NT2/D1 (cell line): Measurements from ENCODE around the gene SOWAHB.

ENCODE experiments used
- YY1 ChIP-seq: IDR thresholded peaks from 2 replicates; pipeline ENCODE4 v1.6.1; 2011; ENCODE audit not compliant: insufficient read length, insufficient read depth
- ZNF274 ChIP-seq: IDR thresholded peaks from 2 replicates; pipeline ENCODE4 v1.6.1; 2011; ENCODE audit warnings: mild to moderate bottlenecking, low read depth, low read length

- TF ChIP-seq ZNF274 = no peak
- TF ChIP-seq YY1 = no peak
These were observed 15.3 kb downstream of the SOWAHB start for GRCh38 chr4:76882630-76883029.
